HG02885 (cell line): ENCODE data around the gene OSER1.
"Not testable (repeated sequence)": the region's sequence is repeated elsewhere in the genome, so short reads cannot be mapped to it uniquely, and the experiment has no call there.

ENCODE experiments used
- ATAC-seq: cut with Tn5 transposase; IDR thresholded peaks from one replicate; pipeline ENCODE4 v1.9.1; 2021; ENCODE audit warnings: mild to moderate bottlenecking; ENCODE audit not compliant: unreplicated experiment, poor library complexity

Gene OSER1

GRCh38 chr20:44204156-44204831 is 6.3 kb downstream of the OSER1 start:
- no peak for ATAC-seq

DNA sequence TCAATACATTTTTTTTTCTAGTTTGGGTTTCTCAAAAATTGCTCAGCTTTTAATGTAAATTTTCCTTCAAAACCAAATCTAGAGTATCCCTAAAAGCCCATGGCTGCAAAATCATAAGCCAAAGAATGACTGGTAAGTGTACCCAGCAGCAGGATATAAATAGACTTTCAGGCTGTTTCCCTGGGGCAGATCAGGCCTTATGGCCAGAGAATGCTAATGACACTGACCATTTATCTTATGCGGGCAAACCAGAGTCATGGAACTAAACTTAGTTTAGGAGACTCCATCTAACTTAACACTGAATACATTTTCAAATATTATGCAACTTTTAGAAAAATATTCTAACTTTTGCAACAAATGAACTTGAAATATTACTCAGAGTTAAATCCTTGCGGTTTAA is 7.4 kb downstream of the OSER1 start:
- ATAC-seq = no peak

- no peak for ATAC-seq
These were observed 9.6 kb downstream of the OSER1 start for GRCh38 chr20:44200983-44201382.

- no peak for ATAC-seq
These were observed 10.2 kb downstream of the OSER1 start for GRCh38 chr20:44200371-44200770.

GRCh38 chr20:44199877-44200276 is 10.7 kb downstream of the OSER1 start:
- no peak for ATAC-seq

DNA sequence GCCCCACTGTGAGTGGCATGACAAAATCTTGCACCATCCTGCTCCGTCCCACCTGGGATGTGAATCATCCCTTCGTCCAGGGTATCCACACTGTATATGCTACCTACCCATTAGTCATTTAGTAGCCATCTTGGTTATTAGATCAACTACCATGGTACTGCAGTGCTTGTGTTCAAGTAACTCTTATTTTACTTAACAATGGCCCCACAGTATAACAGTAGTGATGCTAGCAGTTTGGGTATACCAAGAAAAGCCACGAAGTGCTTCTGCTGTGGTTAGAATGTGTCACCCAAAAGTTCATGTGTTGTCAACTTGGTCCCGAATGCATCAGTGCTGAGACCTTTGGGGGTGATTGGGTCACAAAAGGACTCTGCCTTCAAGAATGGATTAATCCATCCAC is 11.7 kb downstream of the OSER1 start:
- ATAC-seq = no peak

- no peak for ATAC-seq
These were observed 14.3 kb downstream of the OSER1 start for GRCh38 chr20:44196271-44196670.

- no peak for ATAC-seq
These were observed 15.0 kb downstream of the OSER1 start for GRCh38 chr20:44195605-44196004.

DNA sequence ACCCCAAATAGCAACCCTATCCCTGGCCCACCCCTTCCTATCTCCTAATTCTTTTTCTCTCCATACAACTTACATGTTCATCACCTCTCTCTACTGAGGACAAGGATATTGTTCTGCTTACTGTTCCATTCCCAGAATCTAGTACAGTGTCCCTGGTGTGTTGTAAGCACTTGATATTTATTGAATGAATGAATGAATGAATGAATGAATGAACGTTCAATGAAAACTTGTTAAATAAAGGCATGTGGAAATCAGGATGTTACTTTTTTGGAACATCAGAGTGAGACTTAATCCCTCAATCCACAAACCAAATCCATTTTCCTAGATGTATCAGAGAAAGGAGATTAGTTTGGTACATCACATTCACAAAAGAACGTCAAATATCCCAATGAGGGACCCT is 16.8 kb downstream of the OSER1 start:
- ATAC-seq = no peak

- not testable (repeated sequence) for ATAC-seq
These were observed 18.9 kb downstream of the OSER1 start for GRCh38 chr20:44191640-44192039.

- not testable (repeated sequence) for ATAC-seq
These were observed 20.2 kb downstream of the OSER1 start for GRCh38 chr20:44190197-44190852.

GRCh38 chr20:44188752-44189151 is 21.8 kb downstream of the OSER1 start:
- no peak for ATAC-seq

- no peak for ATAC-seq
These were observed 22.5 kb downstream of the OSER1 start for GRCh38 chr20:44187772-44188709.

DNA sequence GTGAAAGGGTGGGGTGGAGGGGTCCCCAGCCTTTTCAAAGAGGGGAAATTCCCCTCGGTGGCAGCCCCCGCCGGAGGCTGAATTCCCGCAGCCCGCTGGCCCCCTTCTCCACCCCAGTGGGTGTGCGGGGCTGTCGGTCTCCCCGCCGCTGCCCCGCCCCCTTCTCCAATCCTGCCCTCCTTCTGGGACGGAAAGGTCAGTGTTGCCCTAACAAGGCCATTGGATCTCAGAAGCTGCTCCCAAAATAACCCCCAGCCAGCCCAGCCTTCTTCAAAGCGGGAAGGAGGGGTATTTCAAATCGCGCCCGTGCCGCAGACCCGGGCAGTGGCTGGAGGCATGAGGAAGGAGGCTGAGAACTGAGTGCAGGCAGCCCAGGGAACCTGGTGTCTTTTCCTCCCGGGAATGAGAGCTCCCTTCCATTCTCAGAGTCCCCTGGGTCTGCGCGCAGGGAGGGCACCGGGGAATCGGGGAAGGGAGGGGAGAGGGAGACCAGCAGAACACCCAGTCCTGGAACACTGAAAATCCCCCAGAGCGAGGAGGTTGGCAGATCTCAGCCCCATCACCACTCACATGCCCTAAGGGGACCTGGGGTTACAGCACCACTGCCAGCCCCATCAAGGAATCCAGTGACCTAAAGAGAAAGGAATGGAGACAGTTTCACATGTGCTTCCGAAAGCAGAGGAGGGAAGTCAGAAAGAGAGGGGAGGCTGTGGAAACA is 23.4 kb downstream of the OSER1 start, which contains the start of gene JPH2:
JPH2 (minus strand) TSS at position 135 of the 718 bp plus-strand sequence. CDS start 483 bp downstream, outside the sequence.
- ATAC-seq = no peak

DNA sequence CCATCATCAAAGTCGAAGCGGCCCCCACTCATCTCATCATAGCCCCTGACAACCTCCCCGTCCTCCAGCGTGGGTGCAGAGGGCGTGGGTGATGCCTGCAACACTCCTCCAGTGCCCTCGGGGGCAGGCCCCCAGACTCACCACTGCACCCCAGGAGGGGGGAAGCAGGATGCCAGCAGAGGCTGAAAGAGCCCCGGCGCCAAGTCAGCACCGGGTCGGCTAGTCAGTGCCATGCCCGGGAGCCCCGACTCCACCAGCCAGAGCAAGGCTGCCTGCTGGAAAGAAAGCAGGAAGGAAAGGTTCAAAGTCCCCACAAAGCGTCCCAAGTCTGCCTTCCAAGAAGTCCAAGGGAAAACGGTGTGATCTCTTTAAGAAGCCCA is 23.9 kb downstream of the OSER1 start:
- ATAC-seq = no peak

GRCh38 chr20:44186201-44186600 is 24.4 kb downstream of the OSER1 start:
- no peak for ATAC-seq

DNA sequence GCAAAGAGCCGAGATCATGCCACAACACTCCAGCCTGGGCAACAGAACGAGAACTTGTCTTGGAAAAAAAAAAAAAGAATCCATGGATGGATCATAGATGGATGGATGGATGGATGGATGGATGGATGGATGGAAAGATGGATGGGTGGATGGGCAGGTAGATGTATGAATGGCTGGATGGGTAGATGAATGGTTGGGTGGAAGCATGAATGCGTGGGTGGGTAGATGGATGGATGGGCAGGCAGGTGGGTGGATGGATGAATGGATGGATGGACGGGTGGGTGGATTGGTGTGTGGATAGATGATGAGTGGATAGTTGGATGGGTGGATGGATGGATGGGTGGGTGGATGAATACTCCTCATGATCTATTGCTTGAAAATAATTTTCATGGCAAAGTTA is 25.0 kb downstream of the OSER1 start:
- ATAC-seq = no peak

GRCh38 chr20:44183282-44183681 is 27.3 kb downstream of the OSER1 start:
- ATAC-seq = no peak

- ATAC-seq = no peak
These were observed 27.7 kb downstream of the OSER1 start for GRCh38 chr20:44182863-44183262.

- no peak for ATAC-seq
These were observed 28.3 kb downstream of the OSER1 start for GRCh38 chr20:44182135-44182765.
